ENCODE measurements around the gene KDM4B. TPM values are rescaled to one million over a fixed set of nuclear protein-coding genes. Genes with fewer than 3 reads are reported as not detected.

The KDM4B gene
- total and polyA plus RNA-seq, 2 donors (not counting 1 experiment from before 2014, with no cell fraction given): 75.5 to 205 TPM

DNA sequence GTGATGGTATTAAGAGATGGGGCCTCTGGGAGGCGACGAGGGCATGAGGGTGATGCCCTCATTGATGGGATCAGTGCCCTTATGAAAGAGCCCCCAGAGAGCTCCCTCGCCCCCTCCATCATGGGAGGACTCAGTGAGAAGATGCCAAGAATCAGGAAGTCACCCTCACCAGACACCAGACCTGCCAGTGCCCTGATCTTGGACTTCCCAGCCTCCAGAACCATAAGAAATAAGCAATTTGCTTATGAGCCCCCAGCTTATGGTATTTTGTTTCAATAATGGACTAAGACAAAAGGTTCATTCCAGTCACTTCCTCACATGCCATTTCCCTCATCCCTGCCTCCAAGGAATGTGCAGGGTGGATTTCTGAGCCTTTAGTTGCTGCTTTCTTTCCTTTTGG lies 129.7 kb downstream of the KDM4B start:
- no peak for TF ChIP-seq EZH2 (IDR thresholded peaks at IDR 0.05; ENCODE audit: borderline replicate concordance, insufficient read depth, low read depth, low read length, poor library complexity, severe bottlenecking)
- TF ChIP-seq, protein P1, sequence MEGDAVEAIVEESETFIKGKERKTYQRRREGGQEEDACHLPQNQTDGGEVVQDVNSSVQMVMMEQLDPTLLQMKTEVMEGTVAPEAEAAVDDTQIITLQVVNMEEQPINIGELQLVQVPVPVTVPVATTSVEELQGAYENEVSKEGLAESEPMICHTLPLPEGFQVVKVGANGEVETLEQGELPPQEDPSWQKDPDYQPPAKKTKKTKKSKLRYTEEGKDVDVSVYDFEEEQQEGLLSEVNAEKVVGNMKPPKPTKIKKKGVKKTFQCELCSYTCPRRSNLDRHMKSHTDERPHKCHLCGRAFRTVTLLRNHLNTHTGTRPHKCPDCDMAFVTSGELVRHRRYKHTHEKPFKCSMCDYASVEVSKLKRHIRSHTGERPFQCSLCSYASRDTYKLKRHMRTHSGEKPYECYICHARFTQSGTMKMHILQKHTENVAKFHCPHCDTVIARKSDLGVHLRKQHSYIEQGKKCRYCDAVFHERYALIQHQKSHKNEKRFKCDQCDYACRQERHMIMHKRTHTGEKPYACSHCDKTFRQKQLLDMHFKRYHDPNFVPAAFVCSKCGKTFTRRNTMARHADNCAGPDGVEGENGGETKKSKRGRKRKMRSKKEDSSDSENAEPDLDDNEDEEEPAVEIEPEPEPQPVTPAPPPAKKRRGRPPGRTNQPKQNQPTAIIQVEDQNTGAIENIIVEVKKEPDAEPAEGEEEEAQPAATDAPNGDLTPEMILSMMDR (IDR thresholded peaks at IDR 0.05): no peak
- Histone ChIP-seq H3K9me3 (ENCODE audit: control extremely low read depth in 1 of 3, control insufficient read depth in 2 of 3, insufficient read depth in 1 of 3, low read length in 2 of 3) (peaks cover 0 to 42% (median 26%) of the 10 kb centered on the region in 3 donors), H2AFZ (ENCODE audit: insufficient read depth, low read depth, low read length, poor library complexity, severe bottlenecking) (no peak overlapping the region), H3K9ac (ENCODE audit: low read length) (no peak overlapping the region), H3K36me3 (replicated peaks in 1 of 2; ENCODE audit: control extremely low read depth in 1 of 2, control insufficient read depth in 1 of 2, extremely low read depth in 1 of 2, insufficient read depth in 2 of 2, low read length in 1 of 2) (peaks cover 1 to 11% of the 10 kb centered on the region in 2 experiments), H4K20me1 (ENCODE audit: control insufficient read depth, insufficient read depth, low read length, poor library complexity, severe bottlenecking) (peaks cover 14% of the 10 kb centered on the region), H3K79me2 (ENCODE audit: control insufficient read depth, insufficient read depth, low read length) (peaks cover 23% of the 10 kb centered on the region), H3K27me3 (replicated peaks in 1 of 4; ENCODE audit: control extremely low read depth in 1 of 4, control insufficient read depth in 3 of 4, insufficient read depth in 4 of 4, low read length in 3 of 4) (no peaks in the 10 kb centered on the region), H3K27ac (ENCODE audit: low read length in 2 of 2) (no peak overlapping the region), H3K4me2 (replicated peaks; ENCODE audit: low read depth, low read length, poor library complexity, severe bottlenecking) (no peak overlapping the region), H3K4me3 (ENCODE audit: control extremely low read depth in 1 of 5, extremely low read depth in 1 of 5, insufficient read depth in 1 of 5, low read depth in 2 of 5, low read length in 4 of 5) (no peak overlapping the region), H3K4me1 (ENCODE audit: control insufficient read depth in 2 of 2, insufficient read depth in 2 of 2, low read length in 2 of 2) (no peaks in the 10 kb centered on the region)
- no peak overlapping the region for H3K27ac Mint-ChIP-seq
- H3K9me3 Mint-ChIP-seq (ENCODE audit: insufficient read depth): peaks cover 7% of the 10 kb centered on the region
- POLR2A ChIA-PET: interaction anchor here (0.6 kb wide), 1 partner anchor 54 kb away, joined by 3 read pairs; no protein-coding TSS in a partner anchor
- H3K27me3 Mint-ChIP-seq: no peaks in the 10 kb centered on the region
- CTCF ChIA-PET: no interaction called here
- DNase-seq (no peak), ATAC-seq (ENCODE audit: low read depth) (no peak)
- WGBS (ENCODE audit: insufficient coverage): 100% methylated on average over 1 of the region's 3 CpGs
- intact Hi-C loops (cut with micrococcal nuclease): no loop called here
- H3K4me3 Mint-ChIP-seq: no peak overlapping the region
- H3K4me1 Mint-ChIP-seq: no peaks in the 10 kb centered on the region

DNA sequence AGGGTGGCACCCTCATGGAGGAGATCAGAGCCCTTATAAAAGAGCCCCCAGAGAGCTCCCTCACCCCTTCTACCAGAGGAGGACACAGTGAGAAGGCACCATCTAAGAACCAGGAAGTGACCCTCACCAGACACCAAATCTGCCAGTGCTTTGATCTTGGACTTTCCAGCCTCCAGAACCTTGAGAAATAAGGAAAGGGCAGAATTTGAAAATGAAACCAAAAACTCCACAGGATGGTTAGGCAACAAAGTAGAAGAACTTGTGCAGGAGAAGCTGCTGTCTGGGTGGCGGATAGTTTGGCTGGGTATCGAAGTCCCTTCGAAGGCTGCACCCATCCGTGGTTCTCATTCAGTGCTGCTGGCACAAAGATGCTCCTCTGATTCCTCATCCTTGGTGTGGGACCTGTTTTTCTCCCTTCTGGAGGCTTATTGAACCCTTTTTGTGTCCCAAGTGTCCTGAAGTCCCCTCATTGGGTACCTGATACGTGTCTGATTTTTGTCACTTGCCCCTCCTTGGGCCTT lies 130.8 kb downstream of the KDM4B start:
- Histone ChIP-seq H3K27me3 (replicated peaks in 1 of 4; ENCODE audit: control extremely low read depth in 1 of 4, control insufficient read depth in 3 of 4, insufficient read depth in 4 of 4, low read length in 3 of 4) (no peaks in the 10 kb centered on the region), H3K9ac (ENCODE audit: low read length) (no peak overlapping the region), H3K36me3 (replicated peaks in 1 of 2; ENCODE audit: control extremely low read depth in 1 of 2, control insufficient read depth in 1 of 2, extremely low read depth in 1 of 2, insufficient read depth in 2 of 2, low read length in 1 of 2) (peaks cover 1 to 11% of the 10 kb centered on the region in 2 experiments), H3K79me2 (ENCODE audit: control insufficient read depth, insufficient read depth, low read length) (peaks cover 23% of the 10 kb centered on the region), H2AFZ (ENCODE audit: insufficient read depth, low read depth, low read length, poor library complexity, severe bottlenecking) (no peak overlapping the region), H3K4me1 (ENCODE audit: control insufficient read depth in 2 of 2, insufficient read depth in 2 of 2, low read length in 2 of 2) (no peaks in the 10 kb centered on the region), H3K4me2 (replicated peaks; ENCODE audit: low read depth, low read length, poor library complexity, severe bottlenecking) (no peak overlapping the region), H3K9me3 (ENCODE audit: control extremely low read depth in 1 of 3, control insufficient read depth in 2 of 3, insufficient read depth in 1 of 3, low read length in 2 of 3) (peaks cover 0 to 42% (median 26%) of the 10 kb centered on the region in 3 donors), H3K4me3 (ENCODE audit: control extremely low read depth in 1 of 5, extremely low read depth in 1 of 5, insufficient read depth in 1 of 5, low read depth in 2 of 5, low read length in 4 of 5) (no peak overlapping the region), H4K20me1 (ENCODE audit: control insufficient read depth, insufficient read depth, low read length, poor library complexity, severe bottlenecking) (peaks cover 10% of the 10 kb centered on the region), H3K27ac (ENCODE audit: low read length in 2 of 2) (no peak overlapping the region)
- Mint-ChIP-seq H3K9me3 (ENCODE audit: insufficient read depth) (peaks cover 7% of the 10 kb centered on the region), H3K4me3 (no peak overlapping the region), H3K27me3 (no peaks in the 10 kb centered on the region), H3K27ac (peak overlapping the region; percentile 6), H3K4me1 (no peaks in the 10 kb centered on the region)
- POLR2A ChIA-PET: no interaction called here
- intact Hi-C loops (cut with micrococcal nuclease): no loop called here
- ATAC-seq (ENCODE audit: low read depth): no peak
- no peak for DNase-seq
- WGBS (ENCODE audit: insufficient coverage): 94% methylated on average over 4 of the region's 5 CpGs
- TF ChIP-seq, protein P1 (IDR thresholded peaks at IDR 0.05): no peak
- no peak for TF ChIP-seq EZH2 (IDR thresholded peaks at IDR 0.05; ENCODE audit: borderline replicate concordance, insufficient read depth, low read depth, low read length, poor library complexity, severe bottlenecking)
- CTCF ChIA-PET: no interaction called here

All from B cell (primary cell).